ENCODE results near the gene XG.
"Not testable (repeated sequence)": the region's sequence is repeated elsewhere in the genome, so short reads cannot be mapped to it uniquely, and the experiment has no call there.

Gene XG

GRCh38 chrX:2748815-2749188, 3.0 kb upstream of the XG start:
- H3K4me3 ChIP-seq (replicated peaks; ENCODE audit: insufficient read depth, low read length) = no peak overlapping the region
- no peak overlapping the region for H3K27ac ChIP-seq (replicated peaks)
- no peak for DNase-seq (ENCODE audit: low read depth in 1 of 2, low spot score in 1 of 2)
- no peaks in the 10 kb centered on the region for H3K27me3 ChIP-seq (ENCODE audit: insufficient read depth, poor library complexity, severe bottlenecking)
- TF ChIP-seq SPI1 (IDR thresholded peaks at IDR 0.05; ENCODE audit: borderline replicate concordance, low read depth) (no peak), GABPA (IDR thresholded peaks at IDR 0.05; ENCODE audit: low read depth) (no peak), REST (IDR thresholded peaks at IDR 0.05; ENCODE audit: insufficient replicate concordance, low read depth) (no peak), POLR2AphosphoS5 (IDR thresholded peaks at IDR 0.05; ENCODE audit: low read depth) (no peak), CTCF (IDR thresholded peaks at IDR 0.05; ENCODE audit: insufficient read depth, low read length) (no peak)

GRCh38 chrX:2751291-2751690, 549 bp upstream of the XG start:
- TF ChIP-seq POLR2AphosphoS5 (IDR thresholded peaks at IDR 0.05; ENCODE audit: low read depth) = no peak
- TF ChIP-seq REST (IDR thresholded peaks at IDR 0.05; ENCODE audit: insufficient replicate concordance, low read depth) = no peak
- no peak for TF ChIP-seq CTCF (IDR thresholded peaks at IDR 0.05; ENCODE audit: insufficient read depth, low read length)
- TF ChIP-seq SPI1 (IDR thresholded peaks at IDR 0.05; ENCODE audit: borderline replicate concordance, low read depth) = no peak
- no peak for TF ChIP-seq GABPA (IDR thresholded peaks at IDR 0.05; ENCODE audit: low read depth)
- no peaks in the 10 kb centered on the region for H3K27me3 ChIP-seq (ENCODE audit: insufficient read depth, poor library complexity, severe bottlenecking)
- H3K27ac ChIP-seq (replicated peaks) = no peak overlapping the region
- DNase-seq (ENCODE audit: low read depth in 1 of 2, low spot score in 1 of 2) = no peak
- no peak overlapping the region for H3K4me3 ChIP-seq (replicated peaks; ENCODE audit: insufficient read depth, low read length)

- not testable (repeated sequence) for H3K27me3 ChIP-seq (ENCODE audit: insufficient read depth, poor library complexity, severe bottlenecking); H3K27ac ChIP-seq (replicated peaks); H3K4me3 ChIP-seq (replicated peaks; ENCODE audit: insufficient read depth, low read length); DNase-seq (ENCODE audit: low read depth in 1 of 2, low spot score in 1 of 2)
These were observed 601 bp downstream of the XG start for GRCh38 chrX:2752441-2752840.

GRCh38 chrX:2755163-2755715, 3.4 kb downstream of the XG start:
- not testable (repeated sequence) for DNase-seq (ENCODE audit: low read depth in 1 of 2, low spot score in 1 of 2); H3K27me3 ChIP-seq (ENCODE audit: insufficient read depth, poor library complexity, severe bottlenecking); H3K27ac ChIP-seq (replicated peaks); H3K4me3 ChIP-seq (replicated peaks; ENCODE audit: insufficient read depth, low read length)

GRCh38 chrX:2756548-2756947, 4.7 kb downstream of the XG start:
- Histone ChIP-seq H3K27me3 (ENCODE audit: insufficient read depth, poor library complexity, severe bottlenecking) (no peaks in the 10 kb centered on the region), H3K27ac (replicated peaks) (no peak overlapping the region), H3K4me3 (replicated peaks; ENCODE audit: insufficient read depth, low read length) (no peak overlapping the region)
- TF ChIP-seq POLR2AphosphoS5 (IDR thresholded peaks at IDR 0.05; ENCODE audit: low read depth) = no peak
- no peak for TF ChIP-seq REST (IDR thresholded peaks at IDR 0.05; ENCODE audit: insufficient replicate concordance, low read depth)
- no peak for TF ChIP-seq SPI1 (IDR thresholded peaks at IDR 0.05; ENCODE audit: borderline replicate concordance, low read depth)
- no peak for TF ChIP-seq GABPA (IDR thresholded peaks at IDR 0.05; ENCODE audit: low read depth)
- TF ChIP-seq CTCF (IDR thresholded peaks at IDR 0.05; ENCODE audit: insufficient read depth, low read length) = no peak
- no peak for DNase-seq (ENCODE audit: low read depth in 1 of 2, low spot score in 1 of 2)

Data from HL-60 (cell line).